ACC112 (cell line): ENCODE measurements around the gene KCNJ4.

Experiments used
- H2AFZ ChIP-seq: fragments of 200-600 bp; sonication (generic); one replicate; pipeline ENCODE4 v1.6.0; 2017; ENCODE audit warnings: antibody characterized with exemption, low read length; ENCODE audit not compliant: unreplicated experiment
- H3K27ac ChIP-seq: fragments of 200-600 bp; sonication (generic); 2 replicates; pipeline ENCODE4 v1.5.1; 2014; ENCODE audit warnings: low read depth, mild to moderate bottlenecking, antibody characterized with exemption, low read length, moderate library complexity
- H3K27me3 ChIP-seq: fragments of 200-600 bp; sonication (generic); 2 replicates; pipeline ENCODE4 v1.6.1; 2014; ENCODE audit warnings: mild to moderate bottlenecking, antibody characterized with exemption, low read length, moderate library complexity, mixed read lengths; ENCODE audit not compliant: insufficient read depth
- H3K36me3 ChIP-seq: fragments of 200-600 bp; sonication (generic); 2 replicates; pipeline ENCODE4 v1.6.1; 2016; ENCODE audit warnings: mild to moderate bottlenecking, antibody characterized with exemption, low read length, moderate library complexity, mixed read lengths; ENCODE audit not compliant: insufficient read depth
- H3K4me1 ChIP-seq: fragments of 200-600 bp; sonication (generic); one replicate; pipeline ENCODE4 v1.6.1; 2016; ENCODE audit warnings: low read length, mixed read lengths; ENCODE audit not compliant: insufficient read depth, unreplicated experiment, control insufficient read depth
- H3K4me3 ChIP-seq: fragments of 200-600 bp; sonication (generic); 2 replicates; pipeline ENCODE4 v1.5.1; 2014; ENCODE audit warnings: mild to moderate bottlenecking, low read depth, low read length
- H3K79me2 ChIP-seq: fragments of 200-600 bp; sonication (generic); one replicate; pipeline ENCODE4 v1.6.0; 2016; ENCODE audit warnings: low read length; ENCODE audit not compliant: control insufficient read depth, unreplicated experiment, insufficient read depth

Gene KCNJ4

DNA sequence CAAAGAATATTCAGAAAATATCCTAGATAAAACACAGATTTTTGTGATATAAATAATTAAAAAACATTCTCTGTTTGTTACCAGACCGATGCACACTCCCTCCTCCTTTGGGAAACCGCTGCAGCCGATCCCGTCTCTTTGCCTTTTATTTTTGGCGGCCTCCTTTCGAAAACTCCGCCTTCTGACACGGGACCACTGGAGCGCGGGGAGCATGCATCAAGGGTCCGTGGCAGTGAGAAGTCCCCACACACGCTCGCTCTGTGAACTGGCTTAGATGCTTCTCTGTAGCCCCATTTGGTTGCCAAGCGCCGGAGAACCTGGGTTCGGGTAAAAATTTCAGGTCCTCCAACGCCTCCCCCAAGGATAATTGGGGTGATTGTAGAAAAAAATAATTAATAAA, 34.1 kb upstream of the KCNJ4 start:
- H3K36me3 ChIP-seq, result peaks cover 51% of the 10 kb centered on the region
- H3K79me2 ChIP-seq, result peaks cover 25% of the 10 kb centered on the region
- no peak overlapping the region for H3K27ac ChIP-seq
- H3K4me3 ChIP-seq, result no peak overlapping the region
- H2AFZ ChIP-seq, result no peak overlapping the region
- H3K27me3 ChIP-seq, result no peaks in the 10 kb centered on the region
- H3K4me1 ChIP-seq, result peaks cover 33% of the 10 kb centered on the region

DNA sequence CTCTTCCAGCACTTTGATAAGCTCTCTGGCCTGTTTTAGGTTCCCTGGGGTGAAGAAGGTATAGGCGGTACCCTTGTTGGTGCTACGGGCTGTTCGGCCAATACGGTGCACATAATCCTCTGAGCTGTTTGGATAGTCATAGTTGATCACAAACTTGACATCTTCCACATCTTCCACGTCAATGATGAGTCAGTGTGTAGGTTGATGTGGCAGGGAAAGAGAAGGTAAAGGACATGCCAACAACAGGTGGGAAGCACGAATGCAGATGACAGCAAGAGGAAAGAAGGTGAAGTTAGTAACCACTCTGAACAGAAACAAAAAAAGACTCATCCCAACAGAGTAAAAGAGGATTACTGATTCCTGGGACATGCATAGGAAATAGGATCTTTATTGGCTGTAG, 32.9 kb upstream of the KCNJ4 start:
- H2AFZ ChIP-seq, result no peak overlapping the region
- peak overlapping the region; percentile 34; the same call in 1 of the 2 replicates for H3K27ac ChIP-seq
- H3K4me3 ChIP-seq, result no peak overlapping the region
- peaks cover 13% of the 10 kb centered on the region for H3K79me2 ChIP-seq
- no peaks in the 10 kb centered on the region for H3K27me3 ChIP-seq
- peaks cover 21% of the 10 kb centered on the region for H3K4me1 ChIP-seq
- H3K36me3 ChIP-seq, result peaks cover 54% of the 10 kb centered on the region

- Histone ChIP-seq H3K4me1 (peaks cover 4% of the 10 kb centered on the region), H3K4me3 (no peak overlapping the region), H3K36me3 (peaks cover 57% of the 10 kb centered on the region), H2AFZ (no peak overlapping the region), H3K27me3 (no peaks in the 10 kb centered on the region), H3K27ac (no peak overlapping the region), H3K79me2 (peaks cover 13% of the 10 kb centered on the region)
Measured at GRCh38 chr22:38485783-38486182, 30.8 kb upstream of the KCNJ4 start.

DNA sequence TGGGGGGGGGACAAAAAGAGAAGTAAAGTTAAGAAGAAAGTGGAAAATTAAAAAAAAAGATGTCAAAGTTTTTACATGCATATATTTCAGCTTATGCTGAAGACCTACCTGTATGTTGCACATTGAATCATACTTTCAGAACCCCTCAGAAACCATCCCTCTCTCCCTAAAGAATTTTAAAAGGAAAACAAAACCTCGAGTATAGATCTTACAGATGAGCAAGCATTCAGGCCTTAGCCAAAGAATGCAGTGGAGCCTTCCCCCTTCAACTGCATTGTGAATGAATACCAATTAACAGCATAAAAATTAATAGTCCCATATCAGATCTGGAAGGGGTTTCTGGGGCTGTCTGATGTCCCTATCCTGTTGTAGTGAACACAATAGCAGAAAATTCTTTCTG, 29.2 kb upstream of the KCNJ4 start:
- peaks cover 44% of the 10 kb centered on the region for H3K36me3 ChIP-seq
- H2AFZ ChIP-seq, result no peak overlapping the region
- H3K4me1 ChIP-seq, result no peaks in the 10 kb centered on the region
- H3K27ac ChIP-seq, result no peak overlapping the region; the same call in 1 of the 2 replicates
- H3K79me2 ChIP-seq, result no peaks in the 10 kb centered on the region
- H3K27me3 ChIP-seq, result no peaks in the 10 kb centered on the region
- H3K4me3 ChIP-seq, result no peak overlapping the region

GRCh38 chr22:38482662-38483308, 27.8 kb upstream of the KCNJ4 start:
- Histone ChIP-seq H3K79me2 (no peaks in the 10 kb centered on the region), H2AFZ (no peak overlapping the region), H3K4me1 (no peaks in the 10 kb centered on the region), H3K4me3 (no peak overlapping the region), H3K27me3 (no peaks in the 10 kb centered on the region), H3K36me3 (peaks cover 39% of the 10 kb centered on the region), H3K27ac (no peak overlapping the region)

GRCh38 chr22:38481871-38482332, 26.9 kb upstream of the KCNJ4 start:
- H3K4me1 ChIP-seq, result no peaks in the 10 kb centered on the region
- H3K36me3 ChIP-seq, result peaks cover 38% of the 10 kb centered on the region
- no peak overlapping the region for H3K4me3 ChIP-seq
- peak overlapping the region; percentile 2; the same call in 1 of the 2 replicates for H3K27ac ChIP-seq
- no peaks in the 10 kb centered on the region for H3K27me3 ChIP-seq
- no peaks in the 10 kb centered on the region for H3K79me2 ChIP-seq
- H2AFZ ChIP-seq, result no peak overlapping the region

DNA sequence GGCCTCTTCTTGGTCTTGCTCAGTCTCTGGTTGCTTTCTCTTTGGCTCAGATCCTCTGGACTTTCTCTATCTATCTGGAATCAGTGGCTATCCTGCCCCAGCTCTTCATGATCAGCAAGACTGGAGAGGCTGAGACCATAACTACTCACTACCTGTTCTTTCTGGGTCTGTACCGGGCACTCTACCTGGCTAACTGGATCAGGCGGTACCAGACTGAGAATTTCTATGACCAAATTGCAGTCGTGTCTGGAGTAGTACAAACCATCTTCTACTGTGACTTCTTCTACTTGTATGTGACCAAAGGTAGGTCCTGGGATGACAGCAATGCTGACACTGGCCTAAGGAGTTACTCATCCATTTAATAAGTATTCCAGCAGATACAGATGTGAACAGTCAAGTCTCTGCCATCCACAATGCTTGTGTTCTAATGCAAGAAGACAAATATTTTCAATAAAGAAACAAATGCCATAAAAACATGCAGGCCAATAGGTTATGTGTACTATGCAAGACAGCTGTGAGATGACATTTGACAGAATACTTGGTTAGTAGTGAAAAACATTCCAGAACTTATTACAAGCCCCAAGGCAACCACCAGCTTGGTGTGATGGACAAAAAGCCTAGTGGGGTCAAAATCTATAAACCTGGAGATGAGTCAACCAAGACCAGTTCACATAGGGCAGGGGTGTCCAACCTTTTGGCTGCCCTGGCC, 26.3 kb upstream of the KCNJ4 start:
- Histone ChIP-seq H3K36me3 (peaks cover 35% of the 10 kb centered on the region), H3K4me1 (no peaks in the 10 kb centered on the region), H3K79me2 (no peaks in the 10 kb centered on the region), H3K27me3 (no peaks in the 10 kb centered on the region), H2AFZ (no peak overlapping the region), H3K4me3 (no peak overlapping the region), H3K27ac (peak overlapping the region; percentile 2; the same call in 1 of the 2 replicates)

- no peak overlapping the region for H3K4me3 ChIP-seq
- no peak overlapping the region for H2AFZ ChIP-seq
- no peaks in the 10 kb centered on the region for H3K79me2 ChIP-seq
- H3K36me3 ChIP-seq, result peaks cover 28% of the 10 kb centered on the region
- no peaks in the 10 kb centered on the region for H3K4me1 ChIP-seq
- no peaks in the 10 kb centered on the region for H3K27me3 ChIP-seq
- 0 out of 2 replicates have a peak overlapping the region, but pooled peaks have one; percentile 23 for H3K27ac ChIP-seq
Measured at GRCh38 chr22:38479096-38479837, 24.3 kb upstream of the KCNJ4 start.

- Histone ChIP-seq H3K79me2 (no peaks in the 10 kb centered on the region), H3K36me3 (peaks cover 16% of the 10 kb centered on the region), H3K27me3 (no peaks in the 10 kb centered on the region), H3K4me3 (no peak overlapping the region), H3K27ac (no peak overlapping the region), H3K4me1 (no peaks in the 10 kb centered on the region), H2AFZ (no peak overlapping the region)
Measured at GRCh38 chr22:38477585-38477984, 22.6 kb upstream of the KCNJ4 start.

- H3K79me2 ChIP-seq, result peaks cover 13% of the 10 kb centered on the region
- H3K4me3 ChIP-seq, result no peak overlapping the region
- H3K4me1 ChIP-seq, result peaks cover 3% of the 10 kb centered on the region
- no peaks in the 10 kb centered on the region for H3K27me3 ChIP-seq
- H3K27ac ChIP-seq, result no peak overlapping the region
- H2AFZ ChIP-seq, result no peak overlapping the region
- peaks cover 4% of the 10 kb centered on the region; the same call in 1 of the 2 replicates for H3K36me3 ChIP-seq
Measured at GRCh38 chr22:38474003-38474607, 19.1 kb upstream of the KCNJ4 start.
